Measurements from ENCODE around the gene IPO7. TPM values are rescaled to one million over a fixed set of nuclear protein-coding genes. Genes with fewer than 3 reads are reported as not detected.
A peak's percentile ranks its signal among the peaks of the same experiment; 100 is the strongest.
"Not testable (repeated sequence)": the region's sequence is repeated elsewhere in the genome, so short reads cannot be mapped to it uniquely, and the experiment has no call there.

IPO7 gene
- 100 to 1,000 TPM in 1 of 2 donors, 10 to 100 TPM in 1; 90.6 to 188 TPM for total RNA-seq

GRCh38 chr11:9384535-9385326 is at the start of gene IPO7:
Gene IPO7, plus strand, starts transcription at chr11:9384652. Its CDS starts 112 bp downstream, at chr11:9384764.
- TF ChIP-seq, protein P1, sequence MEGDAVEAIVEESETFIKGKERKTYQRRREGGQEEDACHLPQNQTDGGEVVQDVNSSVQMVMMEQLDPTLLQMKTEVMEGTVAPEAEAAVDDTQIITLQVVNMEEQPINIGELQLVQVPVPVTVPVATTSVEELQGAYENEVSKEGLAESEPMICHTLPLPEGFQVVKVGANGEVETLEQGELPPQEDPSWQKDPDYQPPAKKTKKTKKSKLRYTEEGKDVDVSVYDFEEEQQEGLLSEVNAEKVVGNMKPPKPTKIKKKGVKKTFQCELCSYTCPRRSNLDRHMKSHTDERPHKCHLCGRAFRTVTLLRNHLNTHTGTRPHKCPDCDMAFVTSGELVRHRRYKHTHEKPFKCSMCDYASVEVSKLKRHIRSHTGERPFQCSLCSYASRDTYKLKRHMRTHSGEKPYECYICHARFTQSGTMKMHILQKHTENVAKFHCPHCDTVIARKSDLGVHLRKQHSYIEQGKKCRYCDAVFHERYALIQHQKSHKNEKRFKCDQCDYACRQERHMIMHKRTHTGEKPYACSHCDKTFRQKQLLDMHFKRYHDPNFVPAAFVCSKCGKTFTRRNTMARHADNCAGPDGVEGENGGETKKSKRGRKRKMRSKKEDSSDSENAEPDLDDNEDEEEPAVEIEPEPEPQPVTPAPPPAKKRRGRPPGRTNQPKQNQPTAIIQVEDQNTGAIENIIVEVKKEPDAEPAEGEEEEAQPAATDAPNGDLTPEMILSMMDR (IDR thresholded peaks at IDR 0.05) = peak; percentile 29
- Histone ChIP-seq H3K4me1 (ENCODE audit: control insufficient read depth in 1 of 2, low read depth in 2 of 2) (peaks cover 22 to 44% of the 10 kb centered on the region in 2 donors), H3K9me3 (no peaks in the 10 kb centered on the region), H3K36me3 (no peaks in the 10 kb centered on the region), H3K27me3 (replicated peaks; ENCODE audit: insufficient read depth) (no peaks in the 10 kb centered on the region), H3K4me3 (peak within 1 kb of the TSS; percentile 90), H3K27ac (peak within 1 kb of the TSS; percentile 95 to 97)
- DNase-seq (ENCODE audit: low spot score) (peak; percentile 63), ATAC-seq (ENCODE audit: insufficient number of reproducible peaks, low FRiP score, low read depth) (peak; percentile 77)

GRCh38 chr11:9341638-9342178 is 42.7 kb upstream of the IPO7 start:
- TF ChIP-seq, protein P1 (IDR thresholded peaks at IDR 0.05) = no peak

GRCh38 chr11:9344061-9344680 is 40.3 kb upstream of the IPO7 start:
- Histone ChIP-seq H3K27me3 (replicated peaks; ENCODE audit: insufficient read depth) (no peaks in the 10 kb centered on the region), H3K36me3 (no peaks in the 10 kb centered on the region), H3K9me3 (no peaks in the 10 kb centered on the region), H3K4me1 (ENCODE audit: control insufficient read depth in 1 of 2, low read depth in 2 of 2) (peaks cover 5 to 7% of the 10 kb centered on the region in 2 donors), H3K4me3 (no peak overlapping the region), H3K27ac (no peak overlapping the region)
- TF ChIP-seq, protein P1 (IDR thresholded peaks at IDR 0.05) = no peak
- ATAC-seq (ENCODE audit: insufficient number of reproducible peaks, low FRiP score, low read depth) (no peak), DNase-seq (ENCODE audit: low spot score) (no peak)

More at GRCh38 chr11:9341638-9342178, 42.7 kb upstream of the IPO7 start:
- ATAC-seq (ENCODE audit: insufficient number of reproducible peaks, low FRiP score, low read depth) (no peak), DNase-seq (ENCODE audit: low spot score) (no peak)
- Histone ChIP-seq H3K36me3 (no peaks in the 10 kb centered on the region), H3K27me3 (replicated peaks; ENCODE audit: insufficient read depth) (no peaks in the 10 kb centered on the region), H3K27ac (no peak overlapping the region), H3K4me3 (no peak overlapping the region), H3K9me3 (no peaks in the 10 kb centered on the region), H3K4me1 (ENCODE audit: control insufficient read depth in 1 of 2, low read depth in 2 of 2) (peaks cover under 1 to 3% of the 10 kb centered on the region in 2 donors)

DNA sequence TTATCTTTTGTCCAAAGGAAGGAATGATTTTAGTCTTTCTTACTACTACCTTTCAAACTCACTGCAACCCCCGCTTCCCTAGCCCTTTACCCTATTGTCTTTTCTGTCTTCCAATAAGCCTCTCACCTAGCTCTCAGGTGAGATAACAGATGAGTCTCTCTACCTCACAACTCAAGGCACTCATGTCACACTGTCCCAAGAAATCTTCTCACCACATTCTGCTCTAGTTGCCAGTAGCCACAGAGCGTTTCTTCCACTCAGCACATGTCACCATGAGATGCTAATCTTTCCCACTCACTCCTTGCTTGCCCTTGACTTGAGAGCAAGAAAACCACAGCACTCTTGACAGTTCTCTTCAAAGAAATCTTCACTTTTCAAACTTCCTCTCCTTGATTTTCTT is 37.4 kb upstream of the IPO7 start:
- H3K4me3 ChIP-seq = no peak overlapping the region
- peaks cover 5 to 7% of the 10 kb centered on the region in 2 donors for H3K4me1 ChIP-seq (ENCODE audit: control insufficient read depth in 1 of 2, low read depth in 2 of 2)
- ATAC-seq (ENCODE audit: insufficient number of reproducible peaks, low FRiP score, low read depth) = no peak
- no peaks in the 10 kb centered on the region for H3K27me3 ChIP-seq (replicated peaks; ENCODE audit: insufficient read depth)
- DNase-seq (ENCODE audit: low spot score) = no peak
- H3K27ac ChIP-seq = peak overlapping the region in 1 of 2 donors; percentile 44
- no peaks in the 10 kb centered on the region for H3K36me3 ChIP-seq
- no peaks in the 10 kb centered on the region for H3K9me3 ChIP-seq
- TF ChIP-seq, protein P1 (IDR thresholded peaks at IDR 0.05) = no peak

DNA sequence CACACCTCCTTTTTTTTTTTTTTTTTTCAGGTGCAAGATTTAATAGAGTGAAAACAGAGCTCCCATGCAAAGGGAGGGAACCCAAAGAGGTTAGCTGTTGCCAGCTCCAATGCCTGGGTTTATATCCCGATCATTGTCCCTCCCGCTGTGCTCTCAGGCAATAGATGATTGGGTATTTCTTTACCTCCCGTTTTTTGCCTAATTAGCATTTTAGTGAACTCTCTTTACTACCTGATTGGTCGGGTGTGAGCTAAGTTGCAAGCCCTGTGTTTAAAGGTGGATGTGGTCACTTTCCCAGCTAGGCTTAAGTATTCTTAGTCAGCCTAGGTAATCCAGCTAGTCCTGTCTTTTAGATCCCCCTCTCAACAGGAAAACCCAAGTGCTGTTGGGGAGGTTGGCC is 36.7 kb upstream of the IPO7 start:
- not testable (repeated sequence) for H3K36me3 ChIP-seq; H3K27ac ChIP-seq; H3K4me3 ChIP-seq; ATAC-seq (ENCODE audit: insufficient number of reproducible peaks, low FRiP score, low read depth); H3K9me3 ChIP-seq; H3K27me3 ChIP-seq (replicated peaks; ENCODE audit: insufficient read depth); DNase-seq (ENCODE audit: low spot score); H3K4me1 ChIP-seq (ENCODE audit: control insufficient read depth in 1 of 2, low read depth in 2 of 2)
